HEK293T (cell line): ENCODE data around the gene MYO9A.

Source experiments
- ARNT ChIP-seq: fragments of 450-650 bp; IDR thresholded peaks from 2 replicates; pipeline ENCODE4 v1.6.1; 2017; ENCODE audit warnings: mild to moderate bottlenecking
- BHLHE40 ChIP-seq: fragments of 450-650 bp; IDR thresholded peaks from 2 replicates; pipeline ENCODE4 v1.6.1; 2016; ENCODE audit warnings: mild to moderate bottlenecking, moderate library complexity, borderline replicate concordance
- ELF4 ChIP-seq: fragments of 450-650 bp; IDR thresholded peaks from 2 replicates; pipeline ENCODE4 v1.6.1; 2017; ENCODE audit warnings: antibody characterized with exemption
- FOXA1 ChIP-seq: fragments of 450-650 bp; IDR thresholded peaks from 2 replicates; pipeline ENCODE4 v1.6.1; 2016; ENCODE audit warnings: mild to moderate bottlenecking
- FOXK2 ChIP-seq: fragments of 450-650 bp; IDR thresholded peaks from 2 replicates; pipeline ENCODE4 v1.6.1; 2016; ENCODE audit warnings: mild to moderate bottlenecking
- FOXM1 ChIP-seq: fragments of 450-650 bp; IDR thresholded peaks from 2 replicates; pipeline ENCODE4 v1.6.1; 2017; ENCODE audit warnings: mild to moderate bottlenecking, borderline replicate concordance
- HDGF ChIP-seq: fragments of 450-650 bp; IDR thresholded peaks from 2 replicates; pipeline ENCODE4 v1.6.1; 2017; ENCODE audit warnings: antibody characterized with exemption, borderline replicate concordance
- LEF1 ChIP-seq: fragments of 450-650 bp; IDR thresholded peaks from 2 replicates; pipeline ENCODE4 v1.6.1; 2017; ENCODE audit warnings: mild to moderate bottlenecking, borderline replicate concordance
- NFRKB ChIP-seq: fragments of 450-650 bp; IDR thresholded peaks from 2 replicates; pipeline ENCODE4 v1.6.1; 2016; ENCODE audit warnings: mild to moderate bottlenecking, moderate library complexity
- SP1 ChIP-seq: fragments of 450-650 bp; IDR thresholded peaks from 2 replicates; pipeline ENCODE4 v1.6.1; 2017
- SUZ12 ChIP-seq: fragments of 450-650 bp; IDR thresholded peaks from 2 replicates; pipeline ENCODE4 v1.6.1; 2016; ENCODE audit warnings: mild to moderate bottlenecking
- TARDBP ChIP-seq: fragments of 450-650 bp; IDR thresholded peaks from 2 replicates; pipeline ENCODE4 v1.6.1; 2016

DNA sequence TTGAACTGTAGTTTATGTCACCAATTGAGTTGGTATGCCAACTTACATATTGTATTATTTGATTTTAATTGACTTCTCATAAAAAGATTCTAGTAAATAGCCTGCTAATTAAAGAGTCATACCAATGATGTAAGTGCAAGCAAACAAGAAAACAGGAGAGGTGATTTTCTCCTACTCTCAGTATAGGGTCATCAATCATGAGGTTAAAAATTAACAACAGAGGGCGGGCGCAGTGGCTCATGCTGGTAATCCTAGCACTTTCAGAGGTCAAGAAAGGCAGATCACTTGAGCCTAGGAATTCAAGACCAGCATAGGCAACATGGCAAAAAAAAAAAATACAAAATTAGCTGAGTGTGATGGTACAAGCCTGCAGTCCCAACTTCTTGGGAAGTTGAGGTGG, 108.7 kb downstream of the MYO9A start:
- no peak for TF ChIP-seq FOXA1
- TF ChIP-seq FOXK2 = no peak
- no peak for TF ChIP-seq SUZ12
- no peak for TF ChIP-seq LEF1
- no peak for TF ChIP-seq FOXM1
- no peak for TF ChIP-seq ARNT
- TF ChIP-seq BHLHE40 = no peak
- TF ChIP-seq SP1 = no peak
- TF ChIP-seq TARDBP = no peak
- TF ChIP-seq ELF4 = no peak
- no peak for TF ChIP-seq NFRKB
- no peak for TF ChIP-seq HDGF
